ENCODE results near the gene SOX21. TPM values are rescaled to one million over a fixed set of nuclear protein-coding genes. Genes with fewer than 3 reads are reported as not detected.

The SOX21 gene
- total and polyA plus RNA-seq, 9 donors: 0.02 TPM; not detected in 8

DNA sequence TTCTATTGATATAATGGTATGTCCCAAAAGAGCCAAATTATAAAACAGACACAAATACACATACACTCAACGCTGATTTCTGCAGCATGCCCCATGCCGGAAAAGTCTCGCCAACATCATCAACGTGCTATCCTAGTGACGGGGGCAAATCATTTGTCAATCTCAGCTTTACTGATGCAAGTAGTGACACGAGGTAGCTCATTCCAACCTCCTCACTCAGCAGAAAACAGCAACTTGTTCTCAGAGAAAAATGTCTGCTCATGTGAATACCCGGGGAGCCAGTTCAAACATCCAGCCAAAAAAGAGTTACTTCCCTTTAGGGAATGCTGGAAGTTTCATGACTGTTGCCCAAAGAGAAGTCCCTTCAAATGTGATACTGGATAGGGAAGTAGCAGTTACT lies 46.3 kb downstream of the SOX21 start:
- no peak overlapping the region for H3K4me3 ChIP-seq
- DNase-seq: no peak
- no peaks in the 10 kb centered on the region for H3K9me3 ChIP-seq
- no peaks in the 10 kb centered on the region for H3K4me1 ChIP-seq (ENCODE audit: insufficient read depth)
- no peaks in the 10 kb centered on the region for H3K27me3 ChIP-seq
- TF ChIP-seq POLR2A (IDR thresholded peaks at IDR 0.05) (no peak), EP300 (IDR thresholded peaks at IDR 0.05) (no peak)
- TF ChIP-seq, protein P1, sequence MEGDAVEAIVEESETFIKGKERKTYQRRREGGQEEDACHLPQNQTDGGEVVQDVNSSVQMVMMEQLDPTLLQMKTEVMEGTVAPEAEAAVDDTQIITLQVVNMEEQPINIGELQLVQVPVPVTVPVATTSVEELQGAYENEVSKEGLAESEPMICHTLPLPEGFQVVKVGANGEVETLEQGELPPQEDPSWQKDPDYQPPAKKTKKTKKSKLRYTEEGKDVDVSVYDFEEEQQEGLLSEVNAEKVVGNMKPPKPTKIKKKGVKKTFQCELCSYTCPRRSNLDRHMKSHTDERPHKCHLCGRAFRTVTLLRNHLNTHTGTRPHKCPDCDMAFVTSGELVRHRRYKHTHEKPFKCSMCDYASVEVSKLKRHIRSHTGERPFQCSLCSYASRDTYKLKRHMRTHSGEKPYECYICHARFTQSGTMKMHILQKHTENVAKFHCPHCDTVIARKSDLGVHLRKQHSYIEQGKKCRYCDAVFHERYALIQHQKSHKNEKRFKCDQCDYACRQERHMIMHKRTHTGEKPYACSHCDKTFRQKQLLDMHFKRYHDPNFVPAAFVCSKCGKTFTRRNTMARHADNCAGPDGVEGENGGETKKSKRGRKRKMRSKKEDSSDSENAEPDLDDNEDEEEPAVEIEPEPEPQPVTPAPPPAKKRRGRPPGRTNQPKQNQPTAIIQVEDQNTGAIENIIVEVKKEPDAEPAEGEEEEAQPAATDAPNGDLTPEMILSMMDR (IDR thresholded peaks at IDR 0.05): no peak
- H3K36me3 ChIP-seq: no peaks in the 10 kb centered on the region
- H3K27ac ChIP-seq: no peak overlapping the region
- intact Hi-C loops (cut with DNase I): loop anchor here in 1 of 4 donors (5.0 kb wide), 1 partner anchor 1851 kb away; no protein-coding TSS in a partner anchor
- 91 to 93% (median 92%) methylated on average over 7 of the region's 7 CpGs for WGBS, 3 donors

GRCh38 chr13:94664889-94665288 lies 47.5 kb downstream of the SOX21 start:
- TF ChIP-seq EP300 (IDR thresholded peaks at IDR 0.05) (no peak), POLR2A (IDR thresholded peaks at IDR 0.05) (no peak)
- TF ChIP-seq, protein P1 (IDR thresholded peaks at IDR 0.05): no peak
- no peak overlapping the region for H3K27ac ChIP-seq
- intact Hi-C loops (cut with DNase I): loop anchor here in 1 of 4 donors (5.0 kb wide), 1 partner anchor 1852 kb away; no protein-coding TSS in a partner anchor
- no peak for DNase-seq
- H3K9me3 ChIP-seq: no peaks in the 10 kb centered on the region
- H3K27me3 ChIP-seq: no peaks in the 10 kb centered on the region
- H3K4me3 ChIP-seq: no peak overlapping the region
- WGBS, 3 donors: 54 to 59% (median 57%) methylated on average over 7 of the region's 7 CpGs
- no peaks in the 10 kb centered on the region for H3K4me1 ChIP-seq (ENCODE audit: insufficient read depth)
- no peaks in the 10 kb centered on the region for H3K36me3 ChIP-seq

DNA sequence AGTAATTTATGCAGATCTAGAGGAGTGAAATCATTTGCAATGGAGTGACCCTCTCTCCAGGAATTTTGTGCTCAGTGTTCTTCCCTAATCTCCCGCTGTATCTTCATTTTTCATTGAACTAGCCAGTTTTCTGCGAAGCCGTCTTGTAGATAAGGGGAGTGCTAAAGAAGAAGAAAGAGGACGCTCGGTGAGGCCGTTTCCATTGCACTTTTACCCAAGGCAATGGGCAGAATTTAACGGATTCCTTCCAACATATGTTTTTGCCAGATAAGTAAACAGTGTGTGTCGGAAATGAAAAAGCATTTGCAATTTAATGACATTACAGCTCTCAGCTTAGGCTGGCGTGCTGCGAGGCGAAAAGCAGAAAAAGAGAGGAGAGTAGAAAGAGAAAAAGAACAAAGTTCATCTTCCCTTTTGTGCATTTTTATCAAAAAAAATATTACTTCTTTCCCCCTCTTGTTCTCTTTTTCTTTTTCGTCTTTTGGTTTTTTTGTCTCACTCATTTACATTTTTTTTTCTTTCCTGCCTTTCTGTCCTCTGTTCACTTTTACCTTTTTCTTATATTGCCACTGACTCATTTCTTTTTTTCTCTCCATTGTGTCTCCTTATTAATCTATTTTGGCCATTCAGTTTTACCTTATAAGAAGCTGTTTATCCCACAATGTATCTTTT lies 49.9 kb downstream of the SOX21 start:
- intact Hi-C loops (cut with DNase I): no loop called here
- Histone ChIP-seq H3K27ac (no peak overlapping the region), H3K4me3 (no peak overlapping the region), H3K27me3 (no peaks in the 10 kb centered on the region), H3K4me1 (ENCODE audit: insufficient read depth) (no peaks in the 10 kb centered on the region), H3K36me3 (no peaks in the 10 kb centered on the region), H3K9me3 (no peaks in the 10 kb centered on the region)
- TF ChIP-seq POLR2A (IDR thresholded peaks at IDR 0.05) (no peak), EP300 (IDR thresholded peaks at IDR 0.05) (no peak)
- TF ChIP-seq, protein P1 (IDR thresholded peaks at IDR 0.05): no peak
- DNase-seq: no peak
- WGBS, 3 donors: 24 to 44% (median 31%) methylated on average over 12 of the region's 12 CpGs

GRCh38 chr13:94661406-94661805 lies 50.9 kb downstream of the SOX21 start:
- H3K27me3 ChIP-seq: no peaks in the 10 kb centered on the region
- no peak for DNase-seq
- intact Hi-C loops (cut with DNase I): no loop called here
- TF ChIP-seq POLR2A (IDR thresholded peaks at IDR 0.05) (no peak), EP300 (IDR thresholded peaks at IDR 0.05) (no peak)
- TF ChIP-seq, protein P1 (IDR thresholded peaks at IDR 0.05): no peak
- no peaks in the 10 kb centered on the region for H3K9me3 ChIP-seq
- H3K4me1 ChIP-seq (ENCODE audit: insufficient read depth): no peaks in the 10 kb centered on the region
- H3K27ac ChIP-seq: no peak overlapping the region
- no peak overlapping the region for H3K4me3 ChIP-seq
- H3K36me3 ChIP-seq: no peaks in the 10 kb centered on the region
- 29 to 36% (median 30%) methylated on average over 5 of the region's 5 CpGs for WGBS, 3 donors
